Ishikawa (cell line): ENCODE measurements around the gene CCL4L2.

Experiments used
- CEBPB ChIP-seq: IDR thresholded peaks from 2 replicates; pipeline ENCODE4 v1.6.1; 2012
- CREB1 ChIP-seq: IDR thresholded peaks from 2 replicates; pipeline ENCODE4 v1.6.1; 2012; ENCODE audit warnings: low read depth
- EGR1 ChIP-seq: IDR thresholded peaks from 2 replicates; pipeline ENCODE4 v1.6.1; 2012
- EP300 ChIP-seq: IDR thresholded peaks from 2 replicates; pipeline ENCODE4 v1.6.1; 2012; ENCODE audit warnings: borderline replicate concordance
- FOXM1 ChIP-seq: IDR thresholded peaks from 2 replicates; pipeline ENCODE4 v1.6.1; 2012; ENCODE audit warnings: low read depth, borderline replicate concordance
- MAX ChIP-seq: IDR thresholded peaks from 2 replicates; pipeline ENCODE4 v1.6.1; 2012
- NFIC ChIP-seq: IDR thresholded peaks from 2 replicates; pipeline ENCODE4 v1.6.1; 2012
- RAD21 ChIP-seq: IDR thresholded peaks from 2 replicates; pipeline ENCODE4 v1.6.1; 2012; ENCODE audit warnings: low read depth
- REST ChIP-seq: IDR thresholded peaks from 2 replicates; pipeline ENCODE4 v1.6.1; 2012; ENCODE audit warnings: low read depth, mild to moderate bottlenecking
- TAF1 ChIP-seq: IDR thresholded peaks from 2 replicates; pipeline ENCODE4 v1.6.1; 2012; ENCODE audit warnings: low read depth, mild to moderate bottlenecking
- TCF12 ChIP-seq: IDR thresholded peaks from 2 replicates; pipeline ENCODE4 v1.6.1; 2012; ENCODE audit warnings: low read depth
- TEAD4 ChIP-seq: IDR thresholded peaks from 2 replicates; pipeline ENCODE4 v1.6.1; 2012
- USF1 ChIP-seq: IDR thresholded peaks from 2 replicates; pipeline ENCODE4 v1.6.1; 2012
- YY1 ChIP-seq: IDR thresholded peaks from 2 replicates; pipeline ENCODE4 v1.6.1; 2012; ENCODE audit warnings: low read depth
- ZBTB7A ChIP-seq: IDR thresholded peaks from 2 replicates; pipeline ENCODE4 v1.6.1; 2012; ENCODE audit warnings: low read depth

The CCL4L2 gene

GRCh38 chr17:36188891-36189306 is 22.0 kb upstream of the CCL4L2 start:
- TF ChIP-seq USF1: no peak
- TF ChIP-seq TCF12: no peak
- no peak for TF ChIP-seq ZBTB7A
- no peak for TF ChIP-seq REST
- TF ChIP-seq MAX: no peak
- TF ChIP-seq EP300: no peak
- TF ChIP-seq EGR1: no peak
- TF ChIP-seq TAF1: no peak
- TF ChIP-seq CEBPB: no peak
- no peak for TF ChIP-seq FOXM1
- TF ChIP-seq RAD21: no peak
- no peak for TF ChIP-seq YY1
- no peak for TF ChIP-seq CREB1
- no peak for TF ChIP-seq NFIC
- TF ChIP-seq TEAD4: no peak

- TF ChIP-seq CEBPB: no peak
Observed at GRCh38 chr17:36193216-36193775, 17.6 kb upstream of the CCL4L2 start.

- TF ChIP-seq EP300: no peak
- no peak for TF ChIP-seq CREB1
- no peak for TF ChIP-seq USF1
- no peak for TF ChIP-seq RAD21
- TF ChIP-seq CEBPB: no peak
- TF ChIP-seq FOXM1: no peak
- no peak for TF ChIP-seq TEAD4
Observed at GRCh38 chr17:36195434-36196130, 15.3 kb upstream of the CCL4L2 start.

GRCh38 chr17:36196131-36196486 is 14.8 kb upstream of the CCL4L2 start:
- TF ChIP-seq RAD21 (no peak), CREB1 (no peak), CEBPB (no peak), USF1 (no peak), TEAD4 (no peak), FOXM1 (no peak), REST (no peak), EGR1 (no peak), NFIC (no peak)

- TF ChIP-seq TCF12: no peak
- no peak for TF ChIP-seq EP300
- TF ChIP-seq EGR1: no peak
Observed at GRCh38 chr17:36197387-36197703, 13.5 kb upstream of the CCL4L2 start.

GRCh38 chr17:36198831-36199465 is 11.9 kb upstream of the CCL4L2 start:
- TF ChIP-seq USF1 (no peak), NFIC (no peak)
